Measurements from ENCODE around the gene LIMCH1.

The LIMCH1 gene

DNA sequence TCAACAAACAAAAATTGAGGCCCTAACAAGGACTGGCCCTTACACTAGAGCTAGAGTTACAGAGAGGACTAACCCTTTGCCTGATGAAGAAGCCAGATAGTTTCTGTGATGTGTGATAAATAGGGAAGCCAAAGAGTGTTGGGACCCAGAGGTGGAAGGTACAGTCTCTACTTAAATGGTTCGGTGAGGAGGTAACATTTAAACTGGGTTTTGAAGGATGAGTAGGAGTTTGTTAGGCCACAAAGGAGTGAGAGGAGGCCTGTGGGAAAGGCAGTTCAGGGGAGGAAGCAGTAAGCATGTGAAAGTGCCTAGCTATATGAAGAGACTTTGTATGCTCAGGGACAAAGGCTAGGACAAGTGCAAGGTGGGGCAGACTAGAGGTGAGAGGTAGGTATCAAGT, 23.8 kb upstream of the LIMCH1 start:
- Histone ChIP-seq H2AFZ (ENCODE audit: low read depth) (no peak overlapping the region), H3K4me1 (ENCODE audit: low read depth, poor library complexity, severe bottlenecking) (no peaks in the 10 kb centered on the region), H4K20me1 (ENCODE audit: insufficient read depth) (no peaks in the 10 kb centered on the region), H3K27ac (no peak overlapping the region), H3K9ac (no peak overlapping the region), H3K4me3 (IDR thresholded peaks at IDR 0.05; ENCODE audit: insufficient read depth, low read depth, low read length) (no peak overlapping the region), H3K79me2 (ENCODE audit: insufficient read depth, low read depth) (no peaks in the 10 kb centered on the region), H3K27me3 (ENCODE audit: insufficient read depth, low read depth) (no peaks in the 10 kb centered on the region), H3K4me2 (no peak overlapping the region), H3K36me3 (ENCODE audit: insufficient read depth) (no peaks in the 10 kb centered on the region)
- TF ChIP-seq, protein P1, sequence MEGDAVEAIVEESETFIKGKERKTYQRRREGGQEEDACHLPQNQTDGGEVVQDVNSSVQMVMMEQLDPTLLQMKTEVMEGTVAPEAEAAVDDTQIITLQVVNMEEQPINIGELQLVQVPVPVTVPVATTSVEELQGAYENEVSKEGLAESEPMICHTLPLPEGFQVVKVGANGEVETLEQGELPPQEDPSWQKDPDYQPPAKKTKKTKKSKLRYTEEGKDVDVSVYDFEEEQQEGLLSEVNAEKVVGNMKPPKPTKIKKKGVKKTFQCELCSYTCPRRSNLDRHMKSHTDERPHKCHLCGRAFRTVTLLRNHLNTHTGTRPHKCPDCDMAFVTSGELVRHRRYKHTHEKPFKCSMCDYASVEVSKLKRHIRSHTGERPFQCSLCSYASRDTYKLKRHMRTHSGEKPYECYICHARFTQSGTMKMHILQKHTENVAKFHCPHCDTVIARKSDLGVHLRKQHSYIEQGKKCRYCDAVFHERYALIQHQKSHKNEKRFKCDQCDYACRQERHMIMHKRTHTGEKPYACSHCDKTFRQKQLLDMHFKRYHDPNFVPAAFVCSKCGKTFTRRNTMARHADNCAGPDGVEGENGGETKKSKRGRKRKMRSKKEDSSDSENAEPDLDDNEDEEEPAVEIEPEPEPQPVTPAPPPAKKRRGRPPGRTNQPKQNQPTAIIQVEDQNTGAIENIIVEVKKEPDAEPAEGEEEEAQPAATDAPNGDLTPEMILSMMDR (conservative IDR thresholded peaks at IDR 0.05; ENCODE audit: low read depth, low read length), result no peak

DNA sequence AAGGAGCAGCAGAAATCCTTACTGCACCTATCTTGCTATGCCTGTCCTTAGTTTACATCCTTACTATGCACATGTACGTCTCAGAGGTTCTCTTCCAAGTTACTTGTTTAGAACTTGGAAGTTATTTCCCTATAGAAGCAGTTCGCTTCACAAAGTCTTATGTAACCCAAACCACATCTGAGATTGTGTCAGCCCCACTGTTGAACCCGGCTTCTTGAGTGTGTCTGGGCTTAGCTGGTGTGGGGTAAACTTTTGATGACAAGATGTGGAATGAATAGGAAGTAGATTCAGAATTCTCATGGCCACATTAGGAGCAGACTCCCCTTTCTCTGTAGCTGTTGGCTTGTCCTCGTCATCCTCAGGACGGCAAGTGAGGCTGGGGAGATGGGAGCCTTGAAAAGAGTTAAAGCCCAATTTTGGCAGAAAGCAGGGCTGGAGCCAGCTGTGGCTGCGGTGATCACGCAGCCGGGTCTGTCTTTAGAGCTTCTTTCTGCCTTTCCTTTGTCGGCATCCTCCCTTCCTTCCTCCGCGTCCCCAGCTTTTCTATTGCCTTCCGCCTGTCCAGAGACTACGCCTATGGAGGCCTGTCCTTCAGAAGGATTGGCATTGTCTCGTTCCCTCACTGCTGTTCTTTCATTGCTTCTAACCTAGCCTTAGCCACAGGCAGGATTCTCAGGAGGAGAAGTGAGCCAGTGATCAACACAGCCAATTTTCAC, 23.0 kb upstream of the LIMCH1 start:
- TF ChIP-seq, protein P1 (conservative IDR thresholded peaks at IDR 0.05; ENCODE audit: low read depth, low read length), result no peak
- Histone ChIP-seq H3K9ac (no peak overlapping the region), H3K4me3 (IDR thresholded peaks at IDR 0.05; ENCODE audit: insufficient read depth, low read depth, low read length) (no peak overlapping the region), H3K4me2 (no peak overlapping the region), H3K36me3 (ENCODE audit: insufficient read depth) (no peaks in the 10 kb centered on the region), H2AFZ (ENCODE audit: low read depth) (no peak overlapping the region), H3K27ac (no peak overlapping the region), H3K79me2 (ENCODE audit: insufficient read depth, low read depth) (no peaks in the 10 kb centered on the region), H4K20me1 (ENCODE audit: insufficient read depth) (no peaks in the 10 kb centered on the region), H3K4me1 (ENCODE audit: low read depth, poor library complexity, severe bottlenecking) (no peaks in the 10 kb centered on the region), H3K27me3 (ENCODE audit: insufficient read depth, low read depth) (no peaks in the 10 kb centered on the region)

DNA sequence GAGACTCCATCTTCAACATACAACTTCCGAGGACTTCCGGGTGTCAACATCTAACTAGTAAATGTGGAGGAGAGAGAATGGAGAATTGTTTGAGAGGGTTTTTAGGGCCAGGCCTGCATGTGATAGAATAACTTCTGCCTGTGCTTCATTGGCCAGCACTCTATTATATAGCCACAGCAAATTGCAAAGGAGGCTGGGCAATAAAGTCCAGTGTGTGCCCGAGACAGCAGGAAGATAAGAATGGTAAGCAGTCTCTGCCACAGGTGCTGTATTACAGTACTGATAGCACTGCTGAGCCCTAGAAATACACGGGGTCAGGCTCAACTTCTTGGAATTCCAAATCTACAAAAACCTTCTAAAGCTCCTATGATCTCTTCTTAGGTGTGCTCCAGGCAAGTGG, 20.8 kb upstream of the LIMCH1 start:
- Histone ChIP-seq H3K36me3 (ENCODE audit: insufficient read depth) (no peaks in the 10 kb centered on the region), H3K9ac (no peak overlapping the region), H3K27me3 (ENCODE audit: insufficient read depth, low read depth) (no peaks in the 10 kb centered on the region), H2AFZ (ENCODE audit: low read depth) (no peak overlapping the region), H3K4me1 (ENCODE audit: low read depth, poor library complexity, severe bottlenecking) (no peaks in the 10 kb centered on the region), H3K27ac (no peak overlapping the region), H3K4me3 (IDR thresholded peaks at IDR 0.05; ENCODE audit: insufficient read depth, low read depth, low read length) (no peak overlapping the region), H3K4me2 (no peak overlapping the region), H3K79me2 (ENCODE audit: insufficient read depth, low read depth) (no peaks in the 10 kb centered on the region), H4K20me1 (ENCODE audit: insufficient read depth) (no peaks in the 10 kb centered on the region)
- TF ChIP-seq, protein P1 (conservative IDR thresholded peaks at IDR 0.05; ENCODE audit: low read depth, low read length), result no peak

DNA sequence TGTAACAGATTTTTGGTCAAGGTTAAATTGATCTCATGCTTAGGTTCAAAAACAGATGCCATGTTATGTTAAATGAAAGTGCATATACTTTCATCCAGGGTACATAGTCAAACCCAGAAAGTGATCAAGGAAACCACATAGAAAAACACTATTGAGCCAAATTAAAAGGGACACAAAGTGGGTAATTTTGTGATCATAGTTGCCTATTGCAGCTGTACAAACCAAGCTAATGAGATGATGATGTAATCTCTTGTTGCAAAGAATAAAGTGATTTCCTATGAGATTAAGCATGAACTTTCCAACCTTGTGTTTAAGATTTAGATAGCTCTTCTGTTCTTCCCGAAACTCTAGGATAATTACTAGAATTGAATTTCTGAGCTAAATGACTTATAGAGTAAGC, 20.2 kb upstream of the LIMCH1 start:
- Histone ChIP-seq H3K36me3 (ENCODE audit: insufficient read depth) (no peaks in the 10 kb centered on the region), H3K9ac (no peak overlapping the region), H3K4me2 (no peak overlapping the region), H3K79me2 (ENCODE audit: insufficient read depth, low read depth) (no peaks in the 10 kb centered on the region), H3K27me3 (ENCODE audit: insufficient read depth, low read depth) (no peaks in the 10 kb centered on the region), H3K4me1 (ENCODE audit: low read depth, poor library complexity, severe bottlenecking) (no peaks in the 10 kb centered on the region), H2AFZ (ENCODE audit: low read depth) (no peak overlapping the region), H3K27ac (no peak overlapping the region), H3K4me3 (IDR thresholded peaks at IDR 0.05; ENCODE audit: insufficient read depth, low read depth, low read length) (no peak overlapping the region), H4K20me1 (ENCODE audit: insufficient read depth) (no peaks in the 10 kb centered on the region)
- TF ChIP-seq, protein P1 (conservative IDR thresholded peaks at IDR 0.05; ENCODE audit: low read depth, low read length), result no peak
